Calu3 (cell line): ENCODE data around the gene KRT72. TPM values are rescaled to one million over a fixed set of nuclear protein-coding genes. Genes with fewer than 3 reads are reported as not detected.

Source experiments
- BruUV-seq: library from RNA; stranded (reverse); fragments of 400-500 nt; replicated peaks from 2 replicates; lab custom pipeline; 2021; lab: Mats Ljungman, UMichigan
- CTCF ChIA-PET: fragments of 300-600 bp; sonication (Branson Sonifier 250); formaldehyde crosslinking; loops from one replicate; lab custom pipeline; 2022; ENCODE audit warnings: antibody characterized with exemption; lab: Charles Lee
- DNase-seq: peaks from one replicate; pipeline ENCODE4 v3.0.0; 2022
- H3K27ac Mint-ChIP-seq: one replicate; pipeline ENCODE4 v1.8.0; 2022; ENCODE audit warnings: mixed read lengths; ENCODE audit not compliant: unreplicated experiment
- H3K27me3 Mint-ChIP-seq: one replicate; pipeline ENCODE4 v1.8.0; 2022; ENCODE audit warnings: mixed read lengths; ENCODE audit not compliant: unreplicated experiment
- H3K36me3 Mint-ChIP-seq: one replicate; pipeline ENCODE4 v1.8.0; 2022; ENCODE audit warnings: mild to moderate bottlenecking, moderate library complexity, mixed read lengths; ENCODE audit not compliant: insufficient read depth, unreplicated experiment
- H3K4me1 Mint-ChIP-seq: one replicate; pipeline ENCODE4 v1.8.0; 2022; ENCODE audit warnings: mild to moderate bottlenecking, low read depth, mixed read lengths; ENCODE audit not compliant: unreplicated experiment
- H3K4me3 Mint-ChIP-seq: one replicate; pipeline ENCODE4 v1.8.0; 2022; ENCODE audit warnings: mild to moderate bottlenecking, low read depth, moderate library complexity, mixed read lengths; ENCODE audit not compliant: unreplicated experiment
- H3K9me3 Mint-ChIP-seq: one replicate; pipeline ENCODE4 v1.8.0; 2022; ENCODE audit warnings: low read depth, mixed read lengths; ENCODE audit not compliant: unreplicated experiment
- CTCF ChIP-seq: fragments of 200-600 bp; IDR thresholded peaks from one replicate; pipeline ENCODE4 v1.8.0; 2022; ENCODE audit warnings: antibody characterized with exemption; ENCODE audit not compliant: unreplicated experiment
- intact Hi-C: fragments of 100-400 bp; cut with micrococcal nuclease; formaldehyde crosslinking; loops from one replicate; pipeline ENCODE4 v1.10.0; 2022; ENCODE audit not compliant: unreplicated experiment
- total RNA-seq: library from RNA; stranded (reverse); gene quantifications from 2 replicates; pipeline ENCODE4 v1.2.3, GENCODE V29; 2022

KRT72 gene
- total RNA-seq, 1 experiment from 2014 or later: not detected

- H3K9me3 Mint-ChIP-seq: no peaks in the 10 kb centered on the region
- peaks cover 95% of the 10 kb centered on the region for H3K27me3 Mint-ChIP-seq
- no peak for DNase-seq
- no peak for TF ChIP-seq CTCF
- H3K36me3 Mint-ChIP-seq: no peaks in the 10 kb centered on the region
- intact Hi-C loops: no loop called here
- BruUV-seq: no TSS peak
- no peak overlapping the region for H3K4me3 Mint-ChIP-seq
- CTCF ChIA-PET: no interaction called here
- H3K27ac Mint-ChIP-seq: no peak overlapping the region
- no peaks in the 10 kb centered on the region for H3K4me1 Mint-ChIP-seq
Measured at GRCh38 chr12:52568111-52568510, 33.2 kb downstream of the KRT72 start.

GRCh38 chr12:52566847-52567291 is 34.4 kb downstream of the KRT72 start:
- BruUV-seq: no TSS peak
- no peak overlapping the region for H3K27ac Mint-ChIP-seq
- H3K27me3 Mint-ChIP-seq: peaks cover 84% of the 10 kb centered on the region

GRCh38 chr12:52564582-52564981 is 36.7 kb downstream of the KRT72 start:
- TF ChIP-seq CTCF: no peak
- no TSS peak for BruUV-seq
- no peaks in the 10 kb centered on the region for H3K4me1 Mint-ChIP-seq
- no peak overlapping the region for H3K27ac Mint-ChIP-seq
- no peaks in the 10 kb centered on the region for H3K9me3 Mint-ChIP-seq
- no peak for DNase-seq
- H3K27me3 Mint-ChIP-seq: peaks cover 84% of the 10 kb centered on the region
- H3K4me3 Mint-ChIP-seq: no peak overlapping the region
- H3K36me3 Mint-ChIP-seq: no peaks in the 10 kb centered on the region
- intact Hi-C loops: no loop called here
- CTCF ChIA-PET: no interaction called here

More at GRCh38 chr12:52566847-52567291, 34.4 kb downstream of the KRT72 start:
- DNase-seq: no peak
- no peak for TF ChIP-seq CTCF
- intact Hi-C loops: no loop called here
- H3K4me1 Mint-ChIP-seq: no peaks in the 10 kb centered on the region
- H3K36me3 Mint-ChIP-seq: no peaks in the 10 kb centered on the region
- no peaks in the 10 kb centered on the region for H3K9me3 Mint-ChIP-seq
- CTCF ChIA-PET: no interaction called here
- H3K4me3 Mint-ChIP-seq: no peak overlapping the region

GRCh38 chr12:52561880-52562449 is 39.3 kb downstream of the KRT72 start:
- no TSS peak for BruUV-seq
- intact Hi-C loops: no loop called here
- Mint-ChIP-seq H3K27ac (no peak overlapping the region), H3K4me1 (no peaks in the 10 kb centered on the region), H3K9me3 (no peaks in the 10 kb centered on the region), H3K36me3 (no peaks in the 10 kb centered on the region), H3K4me3 (no peak overlapping the region), H3K27me3 (peaks cover 85% of the 10 kb centered on the region)
- CTCF ChIA-PET: no interaction called here
- TF ChIP-seq CTCF: peak; percentile 22
- peak; percentile 17 for DNase-seq
